Activated CD4-positive, alpha-beta T cell treated with anti-CD3 and anti-CD28 coated beads, Interleukin-10, Interleukin-2, amounts not matched to agents 100 ng/mL and 50 ng/mL, durations not matched to agents 16 hours and 8 hours (primary cell): ENCODE results near the gene DSCAM.

Experiments
- DNase-seq: peaks from one replicate; pipeline ENCODE4 v3.0.0-alpha.2; 2020

The DSCAM gene

GRCh38 chr21:40835184-40835694 is 11.7 kb downstream of the DSCAM start:
- DNase-seq, result no peak

- no peak for DNase-seq
These were observed 13.8 kb downstream of the DSCAM start for GRCh38 chr21:40833184-40833583.

GRCh38 chr21:40832316-40832715 is 14.6 kb downstream of the DSCAM start:
- no peak for DNase-seq

- no peak for DNase-seq
These were observed 16.1 kb downstream of the DSCAM start for GRCh38 chr21:40830836-40831235.

- no peak for DNase-seq
These were observed 17.2 kb downstream of the DSCAM start for GRCh38 chr21:40829791-40830190.

- DNase-seq, result no peak
These were observed 17.6 kb downstream of the DSCAM start for GRCh38 chr21:40829308-40829707.

- DNase-seq, result no peak
These were observed 19.4 kb downstream of the DSCAM start for GRCh38 chr21:40827509-40827908.

- no peak for DNase-seq
These were observed 27.7 kb downstream of the DSCAM start for GRCh38 chr21:40819071-40819900.

GRCh38 chr21:40813918-40814317 is 33.0 kb downstream of the DSCAM start:
- DNase-seq, result no peak

GRCh38 chr21:40809673-40810197 is 37.2 kb downstream of the DSCAM start:
- no peak for DNase-seq

GRCh38 chr21:40803101-40803500 is 43.9 kb downstream of the DSCAM start:
- no peak for DNase-seq

GRCh38 chr21:40800126-40800525 is 46.8 kb downstream of the DSCAM start:
- no peak for DNase-seq

- no peak for DNase-seq
These were observed 49.1 kb downstream of the DSCAM start for GRCh38 chr21:40797891-40798290.

GRCh38 chr21:40797410-40797809 is 49.5 kb downstream of the DSCAM start:
- no peak for DNase-seq

GRCh38 chr21:40796464-40796863 is 50.5 kb downstream of the DSCAM start:
- DNase-seq, result no peak

- no peak for DNase-seq
These were observed 51.6 kb downstream of the DSCAM start for GRCh38 chr21:40795313-40795712.

- DNase-seq, result no peak
These were observed 54.1 kb downstream of the DSCAM start for GRCh38 chr21:40792691-40793456.

GRCh38 chr21:40788635-40789034 is 58.3 kb downstream of the DSCAM start:
- DNase-seq, result no peak

GRCh38 chr21:40783404-40783803 is 63.6 kb downstream of the DSCAM start:
- no peak for DNase-seq

GRCh38 chr21:40770435-40771055 is 76.4 kb downstream of the DSCAM start:
- no peak for DNase-seq

GRCh38 chr21:40769231-40769630 is 77.7 kb downstream of the DSCAM start:
- no peak for DNase-seq

GRCh38 chr21:40768056-40768455 is 78.9 kb downstream of the DSCAM start:
- no peak for DNase-seq

- no peak for DNase-seq
These were observed 80.6 kb downstream of the DSCAM start for GRCh38 chr21:40766381-40766780.
